Hair follicle dermal papilla cell (primary cell): ENCODE measurements around the gene PRIMPOL. TPM values are rescaled to one million over a fixed set of nuclear protein-coding genes. Genes with fewer than 3 reads are reported as not detected.

Source experiments
- total RNA-seq: library from RNA; depleted of rRNA; stranded (reverse); fragments of >200 nt; gene quantifications from 2 replicates; pipeline ENCODE4 v1.2.3, GENCODE V29; 2012

PRIMPOL gene
- 10.7 and 12.7 TPM in 2 replicates for total RNA-seq

DNA sequence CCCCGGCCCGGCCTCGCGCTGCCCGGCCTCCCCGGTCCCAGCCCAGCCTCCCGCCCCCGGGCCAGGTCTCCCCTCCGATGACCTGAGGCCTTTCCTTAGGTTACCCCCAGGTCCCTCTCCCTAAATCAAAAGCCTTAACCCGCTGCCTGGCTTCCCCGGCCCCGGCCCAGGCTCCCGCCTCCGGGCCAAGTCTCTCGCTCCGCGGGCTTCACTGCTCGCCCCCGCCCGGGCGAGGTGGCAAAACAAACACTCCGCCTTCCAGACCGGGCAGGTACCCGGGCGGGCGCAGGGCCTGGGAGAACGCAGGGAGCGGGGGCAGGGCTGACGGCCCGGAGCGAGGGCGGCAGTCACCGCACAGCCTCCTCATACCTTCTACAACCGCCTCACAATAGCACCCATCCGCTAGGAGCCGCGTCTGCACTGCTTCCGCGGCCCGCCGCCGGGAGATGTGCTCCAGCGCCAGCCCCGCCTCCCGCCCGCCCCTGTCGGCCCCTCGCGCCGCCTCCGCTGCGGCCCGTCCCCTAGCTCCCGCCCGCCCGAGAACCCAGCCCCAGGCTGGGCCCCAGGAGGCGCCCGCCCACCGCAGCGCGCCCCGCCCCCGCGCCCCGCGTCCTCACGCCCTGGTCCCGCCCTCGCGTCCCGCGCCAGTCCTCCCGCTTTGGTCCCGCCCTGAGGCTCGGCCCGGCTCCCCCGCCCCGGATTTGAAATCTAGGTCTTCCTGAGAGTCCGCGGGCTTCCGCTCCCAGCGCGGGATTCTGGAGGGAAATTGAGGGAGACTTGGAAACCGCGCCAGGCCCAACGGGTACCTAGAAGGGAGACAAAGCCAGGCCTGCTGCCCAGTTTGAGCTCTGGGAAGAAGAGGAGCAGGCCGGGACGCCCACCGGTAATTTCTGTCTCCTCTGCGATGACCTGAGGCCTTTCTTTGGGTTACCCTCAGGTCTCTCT is at the start of gene PRIMPOL, which contains the start of gene CASP3:
Gene PRIMPOL (plus strand): TSS at position 713 of the 945 bp plus-strand sequence. CDS start 7,403 bp downstream, outside the sequence.
Gene CASP3 (minus strand): TSS at position 422 of the 945 bp plus-strand sequence. CDS start 10,994 bp downstream, outside the sequence.

GRCh38 chr4:184733654-184734524 is 84.4 kb downstream of the PRIMPOL start, which contains the start of gene CENPU:
Gene CENPU, minus strand, starts transcription at chr4:184734096. Its CDS starts 34 bp downstream, at chr4:184734062.

Other genes starting within 250 kb of the PRIMPOL start
- gene IRF2, start 175.2 kb upstream of the PRIMPOL start, total RNA-seq, result 27.3 and 37.5 TPM in 2 replicates
- gene CASP3, start 291 bp upstream of the PRIMPOL start, total RNA-seq, result 32.1 and 39.1 TPM in 2 replicates
- gene CENPU, start 84.4 kb downstream of the PRIMPOL start, total RNA-seq, result 1.8 and 2.9 TPM in 2 replicates
- 41.7 and 45.4 TPM in 2 replicates for gene ACSL1, start 176.2 kb downstream of the PRIMPOL start, total RNA-seq